GM13976 (cell line): ENCODE results near the gene ZNF496.
A peak's percentile ranks its signal among the peaks of the same experiment; 100 is the strongest.
"Not testable (repeated sequence)": the region's sequence is repeated elsewhere in the genome, so short reads cannot be mapped to it uniquely, and the experiment has no call there.

Experiments
- DNase-seq: peaks from one replicate; pipeline ENCODE4 v3.0.0; 2012; ENCODE audit warnings: low spot score
- CTCF ChIP-seq: IDR thresholded peaks from 2 replicates; pipeline ENCODE4 v1.5.1; 2012; ENCODE audit warnings: borderline replicate concordance, mild to moderate bottlenecking; ENCODE audit not compliant: insufficient read depth; ENCODE audit errors: extremely low read depth, missing control alignments, control extremely low read depth
- in situ Hi-C: fragments of 300-500 bp; cut with MboI; formaldehyde crosslinking; loops from one replicate; pipeline ENCODE4 v1.12.0; 2022; ENCODE audit warnings: low sequenced_read_pairs, mixed read lengths, inconsistent platforms; ENCODE audit not compliant: unreplicated experiment

Gene ZNF496

GRCh38 chr1:247295274-247295684 is 36.4 kb downstream of the ZNF496 start:
- DNase-seq, result no peak
- in situ Hi-C loops, result no loop called here
- TF ChIP-seq CTCF, result no peak

DNA sequence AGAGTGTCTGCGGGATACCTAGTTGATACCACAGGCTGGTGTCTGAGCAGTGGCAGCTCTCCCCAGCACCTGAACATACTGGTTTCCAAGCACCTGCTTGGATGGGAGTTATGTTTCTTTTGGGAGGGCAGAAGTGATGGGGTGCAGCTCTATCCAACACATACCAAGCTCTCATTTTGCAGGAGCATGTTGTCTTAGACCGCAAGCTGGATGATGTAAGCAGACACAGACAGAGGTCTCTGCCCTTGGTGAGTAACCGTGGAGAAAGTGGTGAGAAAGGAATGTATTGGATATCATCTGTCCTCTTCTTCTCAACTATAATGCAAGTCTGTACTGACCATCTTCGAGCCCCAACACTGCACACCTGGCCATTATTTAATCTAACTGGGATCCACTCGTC is 37.4 kb downstream of the ZNF496 start:
- in situ Hi-C loops, result no loop called here
- no peak for TF ChIP-seq CTCF
- no peak for DNase-seq

DNA sequence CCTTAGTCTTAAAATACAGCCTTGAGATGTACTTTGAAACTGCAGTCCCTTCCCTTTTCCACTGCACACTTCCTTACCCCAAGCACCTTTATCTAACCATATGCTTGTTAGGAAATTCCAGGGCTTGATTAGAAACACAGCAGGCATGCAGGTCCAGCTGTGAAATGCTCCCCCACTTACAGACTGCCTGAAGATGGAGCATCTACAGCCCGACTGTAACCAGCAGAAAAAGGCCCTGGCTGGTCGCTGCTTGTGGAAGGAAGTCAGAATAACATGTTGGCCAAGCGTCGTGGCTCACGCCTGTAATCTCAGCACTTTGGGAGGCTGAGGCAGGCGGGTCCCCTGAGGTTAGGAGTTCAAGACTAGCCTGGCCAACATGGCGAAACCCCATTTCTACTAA is 38.6 kb downstream of the ZNF496 start:
- DNase-seq, result no peak
- no peak for TF ChIP-seq CTCF
- in situ Hi-C loops, result no loop called here

- no peak for TF ChIP-seq CTCF
- in situ Hi-C loops, result no loop called here
- DNase-seq, result peak; percentile 13
Measured at GRCh38 chr1:247291833-247292561, 39.7 kb downstream of the ZNF496 start.

DNA sequence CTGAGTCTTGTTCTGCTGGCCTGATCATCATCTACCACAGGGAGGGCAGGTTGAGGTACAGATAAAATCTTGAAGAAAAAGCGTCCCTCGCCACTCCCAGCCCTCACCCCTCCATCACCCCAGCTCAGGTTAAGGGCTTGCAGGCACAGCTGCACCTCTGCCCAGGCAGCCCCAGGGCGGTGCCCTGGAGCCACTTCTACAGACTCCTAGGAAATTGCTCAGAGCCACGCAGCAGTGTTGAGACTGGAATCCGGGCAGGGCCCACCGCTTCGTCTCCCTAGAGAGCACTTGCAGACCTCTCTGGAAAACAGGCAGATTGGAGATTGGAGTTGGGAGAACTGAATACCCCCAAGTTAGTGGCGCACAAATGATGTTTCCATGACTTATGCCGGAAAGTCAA is 40.5 kb downstream of the ZNF496 start:
- no peak for TF ChIP-seq CTCF
- in situ Hi-C loops, result no loop called here
- DNase-seq, result peak; percentile 16

GRCh38 chr1:247290576-247290975 is 41.1 kb downstream of the ZNF496 start:
- DNase-seq, result no peak
- no peak for TF ChIP-seq CTCF
- in situ Hi-C loops, result no loop called here

DNA sequence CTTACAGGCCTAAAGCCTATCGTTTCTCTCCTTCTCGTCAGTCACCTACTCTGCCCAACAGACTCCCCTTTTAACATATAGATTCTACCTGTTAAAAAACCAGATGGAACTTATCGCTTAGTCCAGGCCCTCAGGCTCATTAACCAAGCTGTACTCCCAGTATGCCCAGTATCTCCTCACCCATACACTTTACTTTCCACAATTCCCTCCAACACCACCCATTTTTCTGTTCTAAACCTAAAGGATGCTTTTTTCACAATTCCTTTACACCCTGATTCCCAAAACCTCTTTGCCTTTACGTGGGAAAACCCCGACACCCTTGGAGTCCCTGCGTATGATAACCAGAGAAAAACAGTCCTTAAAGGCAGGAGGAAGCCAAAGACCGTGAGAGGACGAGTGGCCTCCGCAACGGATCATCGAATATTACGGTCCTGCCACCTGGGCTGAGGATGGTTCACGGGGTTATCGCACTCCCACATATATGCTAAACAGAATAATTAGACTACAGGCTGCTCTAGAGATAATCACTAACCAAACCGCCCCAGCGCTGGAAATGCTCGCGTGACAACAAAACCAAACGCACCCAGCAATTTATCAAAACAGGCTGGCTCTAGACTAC is 42.3 kb downstream of the ZNF496 start:
- DNase-seq, in situ Hi-C loops: not testable (repeated sequence)
